GM04503 (cell line): ENCODE results near the gene DYNC1I1.
A peak's percentile ranks its signal among the peaks of the same experiment; 100 is the strongest.

Source experiments
- DNase-seq: peaks from one replicate; pipeline ENCODE4 v3.0.0-alpha.2; 2012; ENCODE audit warnings: low read depth

Gene DYNC1I1

DNA sequence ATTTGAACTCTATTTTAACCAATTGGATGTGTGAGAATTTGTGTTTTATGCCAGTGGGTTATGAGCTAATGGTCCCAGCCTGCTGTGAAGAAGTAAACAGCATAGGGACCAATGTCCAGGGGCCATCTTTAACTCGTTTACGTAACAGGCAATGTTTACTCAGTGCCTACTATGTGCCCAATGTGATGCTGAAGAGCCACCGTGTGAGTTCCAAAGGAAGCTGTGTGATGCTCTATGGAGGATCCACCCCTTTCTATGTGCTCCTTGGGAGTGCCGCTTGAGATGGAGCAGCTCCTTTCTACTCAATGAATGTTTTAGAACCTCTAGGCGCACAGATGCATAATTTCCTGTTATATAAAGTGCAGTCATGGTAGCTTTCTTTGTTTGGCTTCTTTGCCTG, 21.3 kb downstream of the DYNC1I1 start:
- DNase-seq = no peak

DNA sequence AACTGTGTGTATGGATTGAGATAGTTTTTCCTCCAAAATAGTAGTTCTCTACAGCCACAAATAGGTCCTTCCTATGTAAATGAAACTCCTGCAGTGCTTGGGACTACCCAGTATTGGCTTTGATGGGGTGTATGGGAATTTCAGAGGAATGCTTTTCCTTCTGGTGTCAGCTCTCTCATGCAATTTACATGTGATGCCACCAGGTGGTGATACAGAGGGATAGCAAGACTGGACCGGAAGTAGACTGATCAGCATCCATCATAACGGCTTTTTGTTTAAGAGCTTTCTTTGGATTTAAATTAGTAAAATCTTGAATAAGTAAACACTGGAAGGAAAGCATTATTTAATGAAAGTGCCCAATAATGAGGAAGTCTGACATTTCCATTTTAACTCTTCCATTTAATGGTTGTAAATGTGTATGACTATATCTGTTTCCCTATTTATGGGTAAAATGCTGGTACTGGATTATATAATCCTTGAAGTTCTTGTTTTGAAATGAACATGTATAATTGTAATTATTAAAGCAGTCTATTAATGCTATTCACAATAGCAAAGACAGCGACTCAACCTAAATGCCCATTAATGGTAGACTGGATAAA, 22.7 kb downstream of the DYNC1I1 start:
- no peak for DNase-seq

DNA sequence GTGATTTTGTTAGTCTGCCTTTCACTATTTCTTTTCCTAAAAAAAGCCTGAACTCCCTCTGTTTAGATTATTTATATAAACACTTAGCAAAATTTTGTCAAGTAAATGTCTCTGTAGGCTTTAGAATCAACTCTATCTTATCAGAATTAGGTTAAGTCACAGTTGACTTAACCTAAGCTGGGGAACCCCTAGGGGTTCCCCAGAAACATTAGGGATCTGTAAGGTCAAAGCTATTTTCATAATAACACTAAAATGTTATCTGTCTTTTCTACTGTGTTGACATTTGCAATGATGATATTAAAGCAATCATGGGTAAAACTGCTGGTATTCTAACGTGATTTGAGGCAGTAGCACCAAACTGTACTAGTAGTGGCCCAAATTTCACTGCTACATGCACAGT, 24.3 kb downstream of the DYNC1I1 start:
- DNase-seq = no peak

DNA sequence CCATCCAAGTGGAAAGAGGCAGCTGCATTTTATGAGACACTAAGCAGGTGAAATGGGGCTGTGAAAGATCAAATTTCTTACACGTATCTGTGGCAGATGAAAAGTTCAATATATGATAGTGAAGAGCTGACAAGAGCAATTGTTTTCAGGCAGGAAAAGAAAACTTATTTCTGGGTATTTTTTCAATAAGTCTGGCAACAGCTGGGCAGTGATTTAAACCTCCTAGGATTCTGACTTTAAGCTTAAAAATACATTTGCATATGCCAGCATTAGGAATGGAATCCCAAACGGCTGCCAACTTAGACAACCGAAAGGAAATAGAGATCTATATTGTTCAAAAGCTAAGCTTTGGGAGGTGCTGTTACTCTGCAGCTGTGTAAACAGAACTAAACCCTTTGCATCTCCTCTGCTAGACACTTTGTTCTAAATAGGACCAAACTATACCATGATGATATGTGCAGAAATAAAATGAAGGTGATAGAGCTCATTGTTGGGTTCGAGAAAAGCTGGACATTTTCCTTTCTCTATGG, 26.1 kb downstream of the DYNC1I1 start:
- DNase-seq = no peak

DNA sequence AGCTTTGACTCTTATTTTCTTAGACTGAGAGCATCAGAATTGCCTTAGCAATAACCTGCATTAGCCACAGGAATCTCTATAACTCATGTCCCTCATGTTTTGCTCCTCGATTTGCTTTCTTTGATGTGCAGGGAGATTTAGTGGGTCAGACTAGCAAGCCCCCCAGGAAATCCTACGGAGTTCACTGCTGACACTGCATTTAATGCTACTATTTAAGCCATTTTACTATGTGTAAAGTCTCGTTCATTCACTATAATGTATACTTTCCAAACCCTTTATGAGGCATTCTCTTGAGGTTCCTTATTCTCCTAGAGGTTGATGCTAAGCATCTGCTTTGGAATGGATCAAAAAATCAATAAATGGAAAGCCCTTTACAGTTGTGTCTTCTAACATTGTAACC, 28.4 kb downstream of the DYNC1I1 start:
- no peak for DNase-seq

DNA sequence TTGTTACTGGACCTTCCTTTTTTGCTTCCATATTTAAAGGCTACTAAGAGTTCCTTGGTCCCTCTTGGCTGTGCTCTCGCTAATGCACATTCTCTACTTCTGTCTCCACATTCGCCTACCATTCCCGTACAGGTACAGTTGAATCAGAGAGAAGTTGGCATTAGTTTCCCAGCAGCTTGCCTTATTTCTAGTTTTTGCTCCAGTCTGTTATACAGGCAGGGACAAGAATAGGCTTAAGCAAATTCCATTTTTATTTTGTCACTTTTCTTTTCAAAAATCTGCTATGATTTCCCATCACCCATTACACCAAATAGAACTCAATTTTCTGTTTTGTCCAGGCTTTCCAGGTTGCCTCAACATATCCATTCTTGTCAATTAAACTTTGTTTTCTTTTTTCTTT, 29.9 kb downstream of the DYNC1I1 start:
- DNase-seq = no peak

DNA sequence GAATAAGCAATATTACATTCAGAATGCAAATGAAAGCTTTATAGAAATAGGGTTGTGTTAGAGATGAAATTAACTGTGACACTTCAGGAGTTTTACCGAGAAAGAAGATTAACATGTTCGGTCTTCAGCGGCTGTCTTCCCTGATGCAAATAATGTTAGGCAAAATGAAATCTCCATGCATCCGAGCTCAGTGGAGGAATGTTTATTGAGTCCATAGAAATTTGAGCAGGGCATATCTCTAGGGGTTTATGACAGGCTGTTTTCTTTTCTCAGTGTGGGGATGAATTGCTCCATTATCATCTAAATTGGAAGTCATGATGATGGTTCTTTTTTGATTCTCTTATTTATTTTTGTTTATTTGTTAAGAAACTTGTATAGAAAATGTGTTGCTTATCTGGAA, 31.7 kb downstream of the DYNC1I1 start:
- DNase-seq = no peak

DNA sequence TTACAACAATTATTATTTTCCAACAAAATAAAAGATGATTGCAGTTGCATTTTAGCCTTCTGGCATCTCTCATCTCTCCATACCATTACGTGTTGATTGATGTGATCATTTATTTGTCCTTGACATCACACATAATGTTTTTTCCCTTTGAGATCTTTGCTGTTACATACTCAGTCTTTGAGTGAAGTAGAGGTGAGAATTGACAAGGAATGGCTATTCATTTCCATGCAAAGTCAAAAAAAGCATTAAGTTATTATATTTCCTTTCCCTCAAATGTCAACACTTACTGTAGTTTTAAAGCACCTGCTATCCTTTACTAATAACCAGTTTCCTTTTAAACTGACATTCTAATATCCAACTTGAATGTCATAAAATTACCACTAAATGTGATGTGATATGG, 33.6 kb downstream of the DYNC1I1 start:
- no peak for DNase-seq

DNA sequence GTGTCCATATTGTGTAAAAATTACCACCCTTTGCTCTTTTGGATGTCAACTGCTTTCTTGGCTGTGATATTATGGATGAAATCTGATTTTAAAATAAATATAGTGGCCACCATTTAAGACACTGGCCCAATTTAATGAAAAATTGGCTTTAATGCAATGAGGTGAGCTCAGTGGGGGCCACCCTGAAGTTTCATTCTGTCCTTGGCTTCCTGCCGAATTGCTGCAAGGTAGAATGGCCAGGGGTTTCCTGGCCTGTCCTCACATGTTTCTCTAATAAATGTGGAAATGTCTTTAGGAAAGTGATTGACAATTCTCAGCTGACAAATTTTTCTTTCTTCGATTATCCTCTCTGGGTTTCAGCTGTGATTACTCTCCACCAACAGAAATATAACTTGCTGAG, 36.0 kb downstream of the DYNC1I1 start:
- DNase-seq = no peak

DNA sequence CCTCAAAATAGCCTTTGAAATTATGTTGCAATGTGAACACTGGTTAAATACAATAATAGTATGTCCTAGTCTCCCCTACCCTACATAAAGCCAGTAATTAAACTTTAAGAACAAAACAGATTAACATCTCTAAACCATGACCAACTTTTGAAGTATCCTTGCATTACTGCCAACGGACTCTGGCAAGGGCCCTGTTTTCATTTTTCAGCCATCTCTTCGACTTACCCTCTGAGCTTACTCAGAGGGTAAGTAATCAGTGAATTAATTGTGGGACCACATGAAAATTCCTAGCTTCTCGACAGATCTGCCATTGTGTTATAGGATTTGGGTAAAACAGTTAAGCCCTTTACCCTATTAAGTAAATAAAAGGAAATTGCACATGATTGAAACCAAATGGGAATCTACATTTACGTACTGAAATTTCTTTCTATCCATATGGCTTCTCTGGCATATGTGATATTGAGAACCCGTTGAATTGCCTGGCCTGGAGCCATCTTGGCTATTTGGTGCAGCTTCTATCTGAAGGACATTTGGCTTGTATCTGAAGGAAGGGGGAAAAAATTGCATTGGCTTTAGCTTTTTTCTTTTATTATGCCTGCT, 39.6 kb downstream of the DYNC1I1 start:
- peak; percentile 20 for DNase-seq

DNA sequence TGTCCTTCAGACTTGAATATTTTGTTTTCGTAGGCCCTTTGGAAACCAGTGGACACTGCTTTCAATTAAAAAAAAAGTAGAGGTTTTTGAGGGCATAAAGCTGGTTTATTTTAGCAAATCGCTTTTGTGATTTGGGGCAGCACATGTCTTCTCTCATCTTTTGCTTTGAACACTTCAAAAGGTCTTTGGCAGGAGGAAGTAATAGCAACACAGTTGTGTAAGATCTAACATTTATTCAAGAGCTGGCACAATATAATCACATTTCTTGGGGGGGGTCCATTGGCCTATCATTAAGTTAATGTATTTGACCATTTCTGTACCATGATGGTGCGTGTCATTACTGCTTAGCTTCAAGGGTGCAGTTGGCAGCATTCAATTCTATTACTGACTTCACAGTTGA, 42.4 kb downstream of the DYNC1I1 start:
- no peak for DNase-seq

DNA sequence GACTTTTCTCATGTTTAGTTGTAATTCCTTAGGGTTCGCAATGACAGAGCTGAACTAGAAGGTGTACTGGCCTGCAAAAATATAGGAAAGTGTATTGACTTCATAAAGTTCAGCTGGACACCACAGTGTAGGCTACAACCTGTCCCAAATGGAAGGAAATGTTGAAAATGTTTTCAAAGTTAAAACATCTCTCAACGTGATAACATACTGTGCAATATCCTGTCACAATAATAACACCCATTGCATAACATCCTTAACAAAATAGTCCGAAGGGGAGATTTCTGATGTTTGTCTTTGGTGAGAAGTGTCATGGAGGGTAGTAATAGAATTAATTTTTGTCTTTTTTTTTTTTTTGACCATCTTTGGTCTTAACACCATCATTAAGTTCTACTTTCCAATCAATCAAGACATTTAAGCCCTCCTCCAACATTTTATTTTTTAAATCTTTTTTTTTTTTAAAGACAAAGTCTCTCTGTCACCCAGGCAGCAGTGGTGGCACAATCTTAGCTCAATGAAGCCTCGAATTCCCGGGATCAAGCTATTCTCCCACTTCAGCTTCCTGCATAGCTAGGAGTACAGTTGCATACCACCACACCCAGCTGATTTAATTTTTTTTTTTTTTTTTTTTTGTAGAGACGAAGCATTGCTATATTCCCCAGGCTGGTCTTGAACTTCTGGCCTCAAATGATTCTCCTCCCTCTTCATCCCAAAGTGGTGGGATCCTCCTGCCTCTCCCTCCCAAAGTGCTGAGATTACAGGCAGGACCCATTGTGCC, 45.7 kb downstream of the DYNC1I1 start:
- DNase-seq = no peak

DNA sequence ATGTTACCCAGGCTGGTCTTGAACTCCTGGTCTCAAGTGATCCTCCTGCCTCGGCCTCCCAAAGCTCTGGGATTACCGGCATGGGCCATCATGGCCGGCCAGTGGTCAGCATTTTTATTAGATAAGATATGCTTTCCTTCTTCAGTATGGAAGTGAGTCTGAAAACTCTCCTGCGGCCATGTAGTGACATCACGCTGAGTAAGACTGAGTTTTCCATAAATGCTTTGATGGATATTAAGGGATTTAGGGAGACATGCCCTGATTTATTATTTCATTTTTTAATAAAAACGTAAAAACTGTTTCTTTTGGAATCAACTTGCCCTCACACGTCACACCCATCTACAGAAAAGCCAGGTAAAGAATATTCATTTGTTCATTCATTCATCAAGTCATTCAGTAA, 48.4 kb downstream of the DYNC1I1 start:
- DNase-seq = no peak

DNA sequence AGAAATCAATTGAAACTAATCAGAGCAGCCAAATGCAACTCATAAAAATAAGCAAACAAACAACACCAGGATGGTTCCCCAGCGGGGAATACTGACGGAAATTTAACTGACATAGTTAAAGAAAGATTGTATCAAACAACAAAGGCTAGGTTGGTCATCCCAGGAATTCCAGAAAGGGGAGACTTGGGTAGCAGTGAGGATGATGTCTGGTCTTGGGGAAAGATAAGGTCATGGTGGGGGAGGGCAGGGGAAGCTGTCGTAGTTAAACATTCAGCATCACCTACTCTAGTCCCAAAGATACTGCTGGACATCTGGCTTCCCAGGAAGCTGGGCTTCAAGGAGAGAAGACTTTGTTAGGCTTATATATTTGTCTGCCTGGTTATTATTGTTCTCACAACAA, 50.4 kb downstream of the DYNC1I1 start:
- DNase-seq = no peak

DNA sequence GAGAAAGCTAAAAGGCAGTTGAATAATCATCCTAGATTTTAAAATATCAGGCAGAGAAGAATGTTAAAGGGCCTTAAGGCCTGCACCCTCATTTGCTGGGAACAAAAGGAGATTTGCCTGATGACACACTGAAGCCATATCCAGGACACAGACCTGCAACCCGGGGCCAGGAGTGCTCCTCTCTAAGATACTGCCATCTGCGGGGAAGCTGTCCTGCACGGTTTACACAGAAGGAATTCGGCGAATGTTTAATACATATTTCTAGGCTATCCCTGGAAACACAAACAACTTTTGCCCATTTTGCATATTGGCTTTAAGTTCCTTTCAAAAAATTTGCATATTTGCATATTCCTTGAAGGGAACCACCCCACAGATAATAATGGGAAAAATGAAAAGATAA, 52.3 kb downstream of the DYNC1I1 start:
- DNase-seq = no peak

DNA sequence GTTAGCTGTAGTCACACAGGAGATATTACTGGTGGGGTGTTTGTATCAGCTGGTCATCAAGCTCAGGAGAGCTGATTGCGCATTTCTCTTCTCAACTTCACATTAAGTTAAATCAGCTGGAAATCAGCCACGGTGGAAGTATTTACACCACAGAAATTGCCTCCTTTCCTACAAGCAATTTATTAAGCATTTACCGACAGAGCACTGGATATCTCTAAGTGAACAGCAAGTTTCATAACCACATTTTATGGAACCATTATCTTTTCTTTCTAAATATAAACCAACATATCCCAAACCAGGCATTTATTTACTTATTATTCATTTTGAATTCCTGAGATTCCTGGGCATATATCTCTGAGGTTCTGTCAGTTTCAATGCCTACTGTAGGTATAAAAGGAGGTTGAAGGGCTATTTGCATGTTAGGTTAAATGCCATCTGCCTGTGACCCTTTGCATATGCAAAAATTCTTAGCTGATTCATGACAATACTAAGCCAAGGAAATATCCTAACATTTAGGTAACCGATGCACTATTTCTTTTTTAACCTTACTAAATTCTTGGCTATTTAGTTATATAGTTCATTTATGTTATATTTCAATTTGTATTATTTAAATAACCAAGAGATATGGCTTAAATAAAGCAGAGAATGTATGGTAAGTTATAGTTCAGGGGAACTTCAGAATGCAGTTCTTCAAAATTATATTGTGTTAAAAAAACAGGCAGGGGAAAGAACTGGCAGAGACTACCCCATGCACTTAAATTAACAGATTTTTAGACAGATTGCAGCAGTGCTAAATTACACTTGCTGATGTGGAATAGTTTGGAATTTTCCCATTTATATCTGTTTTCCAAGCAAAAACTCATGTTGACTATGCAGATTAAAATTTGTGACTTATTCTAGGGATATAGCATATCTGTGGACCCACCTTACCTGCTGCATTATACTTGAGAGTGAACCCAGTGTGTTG, 56.8 kb downstream of the DYNC1I1 start:
- no peak for DNase-seq

DNA sequence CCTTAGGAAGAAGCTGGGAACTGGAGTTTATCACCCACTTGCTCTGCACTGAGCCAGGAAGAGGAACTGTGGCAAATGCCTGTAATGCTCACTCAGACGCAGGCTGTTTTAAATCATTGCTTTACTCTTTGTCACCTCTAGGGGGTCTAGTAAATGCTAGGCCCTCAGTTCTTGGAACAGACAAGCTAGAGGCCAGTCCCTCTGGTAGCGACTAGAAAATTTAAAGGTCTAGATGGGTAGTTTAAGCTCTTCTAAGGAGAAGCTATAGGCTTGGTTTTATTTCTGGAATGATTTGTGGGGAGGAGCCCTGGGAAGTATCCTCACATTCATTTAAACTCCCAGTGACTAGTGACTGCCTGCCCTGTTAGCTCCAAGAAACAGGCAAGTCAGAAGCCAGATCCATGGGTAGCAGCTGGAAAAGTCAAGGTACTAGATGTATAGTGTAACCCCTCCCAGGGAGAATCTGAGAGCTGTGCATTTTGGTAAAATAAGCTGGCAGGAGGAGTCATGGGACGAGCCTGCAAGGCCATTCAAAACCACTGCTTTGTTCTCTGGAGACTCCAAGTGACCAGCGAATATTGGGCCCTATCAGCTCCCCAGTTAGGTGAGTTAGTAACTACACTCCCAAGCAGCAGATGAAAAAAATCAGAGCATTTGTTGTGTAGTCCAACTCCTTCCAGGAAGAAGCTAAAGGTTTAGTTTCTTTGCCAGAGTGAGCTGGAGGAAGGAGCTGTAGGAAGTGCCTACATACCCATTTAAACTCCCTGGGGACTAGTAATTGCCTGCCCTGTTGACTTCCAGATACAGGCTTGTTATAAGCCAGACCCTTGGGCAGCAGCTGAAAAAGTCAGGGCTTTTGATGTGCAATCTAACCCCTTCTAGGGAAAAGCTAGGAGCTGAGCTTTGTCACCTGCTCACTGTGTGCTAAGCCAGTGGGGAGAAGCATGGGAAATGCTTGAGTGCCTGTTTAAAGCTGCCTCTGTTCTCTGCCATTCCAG, 68.9 kb downstream of the DYNC1I1 start:
- DNase-seq = no peak

DNA sequence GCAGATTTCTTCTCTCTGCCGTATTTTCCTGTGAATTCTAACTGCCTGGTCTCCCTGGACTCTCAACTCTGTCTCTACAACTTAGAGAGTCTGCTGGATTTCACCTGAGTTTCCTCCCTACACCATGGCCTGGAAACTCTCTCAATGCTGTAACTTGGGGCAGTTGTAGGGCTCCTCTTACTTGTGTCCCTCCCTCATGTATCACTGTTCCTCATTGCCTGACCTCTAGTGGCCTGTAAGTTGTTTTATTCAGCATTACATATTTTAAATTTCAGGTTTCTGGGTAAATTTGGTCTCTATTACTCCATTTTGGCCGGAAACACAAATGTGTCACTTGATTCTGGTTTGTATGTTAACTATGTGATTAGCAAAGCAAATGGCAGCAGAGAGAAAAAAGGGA, 70.9 kb downstream of the DYNC1I1 start:
- DNase-seq = no peak

DNA sequence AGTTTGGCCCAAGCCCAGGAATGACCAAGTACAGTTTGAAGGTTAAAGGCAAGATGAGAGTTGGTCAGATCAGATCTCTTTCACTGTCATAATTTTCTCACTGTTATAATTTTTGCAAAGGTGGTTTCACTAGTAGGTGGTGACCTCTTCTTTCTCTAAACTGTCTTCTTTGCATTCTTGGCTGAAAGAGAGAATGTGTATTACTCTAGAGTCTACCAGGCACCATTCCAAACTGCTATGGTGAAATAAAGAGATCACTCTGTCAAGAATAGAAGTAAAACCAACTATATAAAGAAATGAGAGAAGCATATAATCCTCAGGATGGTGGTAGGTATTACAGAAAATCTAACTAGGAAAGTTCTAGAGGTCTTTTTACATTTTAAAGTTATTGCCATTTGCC, 72.7 kb downstream of the DYNC1I1 start:
- no peak for DNase-seq

DNA sequence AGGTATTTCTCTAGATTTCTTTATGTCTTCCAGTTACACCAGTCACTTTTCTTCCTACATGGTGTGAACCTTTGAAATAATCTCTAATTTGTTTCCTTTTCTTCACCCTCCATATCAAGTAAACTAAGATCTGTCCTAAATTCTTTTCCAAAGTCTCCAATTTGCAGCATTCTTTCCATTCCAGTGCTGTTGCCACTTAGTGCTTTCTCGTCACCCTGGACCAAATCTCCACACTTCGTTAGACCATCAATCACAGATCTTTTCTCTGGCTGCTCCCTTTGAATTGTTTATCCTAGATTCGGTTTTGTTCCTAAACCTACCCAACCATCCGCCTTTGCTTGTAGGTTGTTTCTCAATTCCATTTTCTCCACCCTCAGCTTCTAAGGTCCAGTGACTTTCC, 74.7 kb downstream of the DYNC1I1 start:
- DNase-seq = no peak

DNA sequence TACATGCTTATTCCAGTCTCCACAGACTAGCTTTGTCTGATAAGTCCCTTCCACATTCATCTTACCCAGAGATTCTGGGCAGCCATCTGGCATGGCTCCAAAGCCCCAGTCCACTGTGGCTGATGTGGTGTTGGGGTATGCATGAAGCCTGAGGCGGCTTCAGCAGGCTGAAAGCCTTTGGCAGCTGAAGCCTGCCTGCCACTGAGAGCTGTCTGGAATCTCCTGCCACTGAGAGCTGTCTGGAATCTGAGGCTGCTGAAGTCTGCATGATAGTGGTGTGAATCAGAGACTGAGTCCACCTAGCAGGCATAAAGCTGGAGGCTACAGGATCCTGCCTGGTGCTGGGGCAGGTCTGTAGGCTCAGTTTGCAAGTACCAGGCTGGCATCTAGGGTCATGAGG, 87.1 kb downstream of the DYNC1I1 start:
- DNase-seq = peak; percentile 65
